WTC11 (cell line): ENCODE data around the gene TMCC2. TPM values are rescaled to one million over a fixed set of nuclear protein-coding genes. Genes with fewer than 3 reads are reported as not detected.
A peak's percentile ranks its signal among the peaks of the same experiment; 100 is the strongest.

Source experiments
- ATAC-seq: fragments of 200-7000 bp; cut with Tn5 transposase; 2 replicates; pipeline ENCODE4 v1.10.0; 2021; ENCODE audit warnings: mild to moderate bottlenecking, moderate library complexity
- CTCF ChIA-PET: fragments of 300-600 bp; sonication (Branson Sonifier 250); formaldehyde crosslinking; loops from one replicate; lab custom pipeline; 2021; ENCODE audit warnings: antibody characterized with exemption; lab: Charles Lee
- POLR2A ChIA-PET: fragments of 350-600 bp; sonication (Branson Sonifier 250); formaldehyde crosslinking; loops from one replicate; lab custom pipeline; 2021; ENCODE audit warnings: antibody characterized with exemption; lab: Charles Lee
- DNase-seq: peaks from one replicate; pipeline ENCODE4 v3.0.0; 2021; ENCODE audit warnings: low spot score
- H3K27ac Mint-ChIP-seq: 2 replicates; pipeline ENCODE4 v1.8.0; 2021; ENCODE audit warnings: mixed read lengths
- H3K27me3 Mint-ChIP-seq: 2 replicates; pipeline ENCODE4 v1.8.0; 2021; ENCODE audit warnings: low read depth, mild to moderate bottlenecking, moderate library complexity, mixed read lengths
- H3K36me3 Mint-ChIP-seq: 2 replicates; pipeline ENCODE4 v1.8.0; 2021; ENCODE audit warnings: mixed read lengths
- H3K4me1 Mint-ChIP-seq: 2 replicates; pipeline ENCODE4 v1.8.0; 2022; ENCODE audit warnings: mixed read lengths
- H3K4me3 Mint-ChIP-seq: 2 replicates; pipeline ENCODE4 v1.8.0; 2021; ENCODE audit warnings: mild to moderate bottlenecking, moderate library complexity, mixed read lengths
- H3K9me3 Mint-ChIP-seq: 2 replicates; pipeline ENCODE4 v1.8.0; 2021; ENCODE audit warnings: mixed read lengths
- ATF1 ChIP-seq: sonication (generic); formaldehyde crosslinking; IDR thresholded peaks from 2 replicates; pipeline ENCODE4 v1.8.1; 2023; ENCODE audit warnings: mild to moderate bottlenecking, moderate library complexity, missing genetic modification reagents
- E2F4 ChIP-seq: sonication (generic); formaldehyde crosslinking; IDR thresholded peaks from 2 replicates; pipeline ENCODE4 v1.8.1; 2022; ENCODE audit warnings: low read depth, mild to moderate bottlenecking, moderate library complexity, missing genetic modification reagents, borderline replicate concordance
- ELF4 ChIP-seq: sonication (generic); formaldehyde crosslinking; IDR thresholded peaks from 2 replicates; pipeline ENCODE4 v1.8.1; 2022; ENCODE audit warnings: low read depth, mild to moderate bottlenecking, moderate library complexity, missing genetic modification reagents
- ETV6 ChIP-seq: sonication (generic); formaldehyde crosslinking; IDR thresholded peaks from 2 replicates; pipeline ENCODE4 v1.8.1; 2022; ENCODE audit warnings: mild to moderate bottlenecking, missing genetic modification reagents
- FOXP4 ChIP-seq: sonication (generic); formaldehyde crosslinking; IDR thresholded peaks from 2 replicates; pipeline ENCODE4 v1.8.0; 2022; ENCODE audit warnings: mild to moderate bottlenecking, missing genetic modification reagents
- GABPB1 ChIP-seq: sonication (generic); formaldehyde crosslinking; IDR thresholded peaks from 2 replicates; pipeline ENCODE4 v1.8.1; 2023; ENCODE audit warnings: mild to moderate bottlenecking, missing genetic modification reagents
- HMGA2 ChIP-seq: fragments of 250-450 bp; sonication (Bioruptor Pico); IDR thresholded peaks from 2 replicates; pipeline ENCODE4 v1.4.0; 2021; ENCODE audit warnings: mild to moderate bottlenecking, moderate library complexity
- JAZF1 ChIP-seq: fragments of 250-450 bp; sonication (Bioruptor Pico); IDR thresholded peaks from 2 replicates; pipeline ENCODE4 v1.9.0; 2021; ENCODE audit warnings: moderate library complexity, mild to moderate bottlenecking, inconsistent platforms
- KAT7 ChIP-seq: sonication (generic); formaldehyde crosslinking; IDR thresholded peaks from 2 replicates; pipeline ENCODE4 v1.8.1; 2023; ENCODE audit warnings: missing genetic modification reagents, mild to moderate bottlenecking, borderline replicate concordance
- PREB ChIP-seq: sonication (generic); formaldehyde crosslinking; IDR thresholded peaks from 2 replicates; pipeline ENCODE4 v1.8.1; 2022; ENCODE audit warnings: mild to moderate bottlenecking, missing genetic modification reagents, moderate library complexity, borderline replicate concordance
- ZNF396 ChIP-seq: fragments of 250-450 bp; sonication (Bioruptor Pico); IDR thresholded peaks from 2 replicates; pipeline ENCODE4 v1.8.0; 2021; ENCODE audit warnings: mild to moderate bottlenecking, moderate library complexity, borderline replicate concordance
- total RNA-seq: library from RNA; stranded (reverse); gene quantifications from 3 replicates; pipeline ENCODE4 v1.2.3, GENCODE V29; 2021
- TF ChIP-seq, protein P1 (sequence below): sonication (generic); formaldehyde crosslinking; IDR thresholded peaks from 2 replicates; pipeline ENCODE4 v1.8.0; 2022; ENCODE audit warnings: mild to moderate bottlenecking, missing genetic modification reagents
- TF ChIP-seq, protein P2 (sequence below): fragments of 250-450 bp; sonication (Bioruptor Pico); IDR thresholded peaks from 2 replicates; pipeline ENCODE4 v1.9.0; 2021; ENCODE audit warnings: moderate library complexity, mild to moderate bottlenecking, inconsistent platforms, borderline replicate concordance
- TF ChIP-seq, protein P3 (sequence below): fragments of 200-600 bp; IDR thresholded peaks from 2 replicates; pipeline ENCODE4 v1.8.0; 2022; ENCODE audit warnings: antibody characterized with exemption

TMCC2 gene
- total RNA-seq, 1 experiment from 2014 or later, result 9.5 TPM

DNA sequence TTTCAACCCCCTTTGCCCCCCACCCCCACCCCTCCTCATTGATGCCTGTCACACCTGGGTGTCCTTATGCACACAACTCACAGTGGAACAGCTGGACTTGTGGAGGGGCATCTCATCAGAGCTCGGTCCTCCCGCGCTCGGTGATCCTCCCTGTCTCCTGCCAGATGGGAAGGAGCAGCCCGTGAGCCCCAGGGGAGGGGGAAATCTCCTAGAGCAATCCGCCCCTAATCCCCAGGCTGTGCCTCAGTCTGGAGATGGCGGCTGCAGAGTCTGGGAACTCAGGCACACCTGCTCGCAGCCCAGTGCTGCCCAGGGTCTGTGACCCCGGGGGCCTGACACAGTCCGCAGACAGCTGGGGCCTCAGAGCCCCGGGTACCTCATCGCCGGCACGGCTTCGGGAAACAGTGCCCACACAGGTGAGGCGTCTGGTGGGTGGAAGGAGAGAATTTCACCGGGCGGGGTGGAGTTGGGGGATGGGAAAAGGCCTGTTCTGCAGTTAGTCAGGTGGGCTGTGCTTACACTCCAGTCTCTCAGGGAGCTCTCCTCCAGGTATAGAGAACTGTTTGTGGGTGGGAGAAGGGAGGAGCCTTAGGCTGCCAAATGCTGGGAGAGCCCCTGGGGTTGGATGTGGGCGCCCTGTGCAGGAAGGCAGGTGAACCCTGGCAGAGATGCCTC lies 29.3 kb downstream of the TMCC2 start (continued):
- no peak for TF ChIP-seq ETV6 (CRISPR knock-in tag)
- TF ChIP-seq, protein P1, sequence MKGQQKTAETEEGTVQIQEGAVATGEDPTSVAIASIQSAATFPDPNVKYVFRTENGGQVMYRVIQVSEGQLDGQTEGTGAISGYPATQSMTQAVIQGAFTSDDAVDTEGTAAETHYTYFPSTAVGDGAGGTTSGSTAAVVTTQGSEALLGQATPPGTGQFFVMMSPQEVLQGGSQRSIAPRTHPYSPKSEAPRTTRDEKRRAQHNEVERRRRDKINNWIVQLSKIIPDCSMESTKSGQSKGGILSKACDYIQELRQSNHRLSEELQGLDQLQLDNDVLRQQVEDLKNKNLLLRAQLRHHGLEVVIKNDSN (CRISPR knock-in tag), result no peak
- TF ChIP-seq FOXP4, result no peak
- no peak for TF ChIP-seq JAZF1 (CRISPR knock-in tag)
- TF ChIP-seq ZNF396, result no peak

GRCh38 chr1:205257735-205258134 lies 30.0 kb downstream of the TMCC2 start:
- no peaks in the 10 kb centered on the region for H3K36me3 Mint-ChIP-seq
- CTCF ChIA-PET, result interaction anchor here (0.6 to 6.7 kb wide), 13 partner anchors 11 to 334 kb away, joined by 3 to 166 read pairs (median 8); partner anchors contain the start of gene TMCC2
- H3K4me1 Mint-ChIP-seq, result peaks cover 28% of the 10 kb centered on the region
- TF ChIP-seq, protein P2, sequence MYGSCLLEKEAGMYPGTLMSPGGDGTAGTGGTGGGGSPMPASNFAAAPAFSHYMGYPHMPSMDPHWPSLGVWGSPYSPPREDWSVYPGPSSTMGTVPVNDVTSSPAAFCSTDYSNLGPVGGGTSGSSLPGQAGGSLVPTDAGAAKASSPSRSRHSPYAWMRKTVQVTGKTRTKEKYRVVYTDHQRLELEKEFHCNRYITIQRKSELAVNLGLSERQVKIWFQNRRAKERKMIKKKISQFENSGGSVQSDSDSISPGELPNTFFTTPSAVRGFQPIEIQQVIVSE (CRISPR knock-in tag), result no peak
- TF ChIP-seq ZNF396 (no peak), KAT7 (no peak), ELF4 (CRISPR knock-in tag) (no peak), FOXP4 (no peak), ATF1 (CRISPR knock-in tag) (no peak)
- TF ChIP-seq, protein P3, sequence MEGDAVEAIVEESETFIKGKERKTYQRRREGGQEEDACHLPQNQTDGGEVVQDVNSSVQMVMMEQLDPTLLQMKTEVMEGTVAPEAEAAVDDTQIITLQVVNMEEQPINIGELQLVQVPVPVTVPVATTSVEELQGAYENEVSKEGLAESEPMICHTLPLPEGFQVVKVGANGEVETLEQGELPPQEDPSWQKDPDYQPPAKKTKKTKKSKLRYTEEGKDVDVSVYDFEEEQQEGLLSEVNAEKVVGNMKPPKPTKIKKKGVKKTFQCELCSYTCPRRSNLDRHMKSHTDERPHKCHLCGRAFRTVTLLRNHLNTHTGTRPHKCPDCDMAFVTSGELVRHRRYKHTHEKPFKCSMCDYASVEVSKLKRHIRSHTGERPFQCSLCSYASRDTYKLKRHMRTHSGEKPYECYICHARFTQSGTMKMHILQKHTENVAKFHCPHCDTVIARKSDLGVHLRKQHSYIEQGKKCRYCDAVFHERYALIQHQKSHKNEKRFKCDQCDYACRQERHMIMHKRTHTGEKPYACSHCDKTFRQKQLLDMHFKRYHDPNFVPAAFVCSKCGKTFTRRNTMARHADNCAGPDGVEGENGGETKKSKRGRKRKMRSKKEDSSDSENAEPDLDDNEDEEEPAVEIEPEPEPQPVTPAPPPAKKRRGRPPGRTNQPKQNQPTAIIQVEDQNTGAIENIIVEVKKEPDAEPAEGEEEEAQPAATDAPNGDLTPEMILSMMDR, result no peak
- no peaks in the 10 kb centered on the region for H3K27me3 Mint-ChIP-seq
- ATAC-seq (no peak), DNase-seq (no peak)
- no peaks in the 10 kb centered on the region for H3K9me3 Mint-ChIP-seq
- H3K4me3 Mint-ChIP-seq, result no peak overlapping the region
- peak overlapping the region; percentile 1; the same call in 1 of the 2 replicates for H3K27ac Mint-ChIP-seq
- POLR2A ChIA-PET, result interaction anchor here (2.0 kb wide), 1 partner anchor 30 kb away, joined by 6 read pairs; the partner anchor contains the start of gene TMCC2

DNA sequence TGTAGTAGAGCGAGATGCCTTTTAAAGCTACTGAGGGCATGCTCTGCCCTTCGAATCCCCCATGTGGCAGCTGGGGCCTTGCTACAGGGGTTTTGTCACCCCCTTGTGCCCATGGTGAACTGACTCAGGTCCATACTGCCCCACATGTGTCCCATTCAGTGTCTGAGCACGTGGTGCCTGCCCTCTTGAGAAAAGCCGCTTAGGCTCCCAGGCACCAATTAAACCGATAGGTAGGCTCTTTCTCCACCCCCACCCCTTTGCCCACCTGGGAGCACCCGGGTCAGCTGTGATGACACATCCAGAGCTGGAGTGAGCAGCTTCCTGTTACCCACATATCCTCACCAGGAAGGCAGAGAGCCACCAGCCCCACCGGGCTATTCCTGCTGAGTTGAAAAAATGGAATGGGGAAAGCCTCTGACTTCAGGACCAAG lies 30.5 kb downstream of the TMCC2 start:
- no peak for TF ChIP-seq GABPB1 (CRISPR knock-in tag)
- TF ChIP-seq PREB (CRISPR knock-in tag), result no peak
- no peak for TF ChIP-seq ZNF396
- no peak for TF ChIP-seq HMGA2 (CRISPR knock-in tag)
- no peak for TF ChIP-seq E2F4 (CRISPR knock-in tag)
- TF ChIP-seq, all 79 proteins: peak for 0
- CTCF ChIA-PET, result interaction anchor here (0.6 to 6.7 kb wide), 12 partner anchors 13 to 334 kb away, joined by 3 to 166 read pairs (median 4); partner anchors contain the start of gene TMCC2
- no peaks in the 10 kb centered on the region for H3K36me3 Mint-ChIP-seq
- peaks cover 32% of the 10 kb centered on the region for H3K4me1 Mint-ChIP-seq
- H3K4me3 Mint-ChIP-seq, result no peak overlapping the region
- no peak for DNase-seq
- no peaks in the 10 kb centered on the region for H3K27me3 Mint-ChIP-seq
- H3K27ac Mint-ChIP-seq, result no peak overlapping the region
- no peaks in the 10 kb centered on the region for H3K9me3 Mint-ChIP-seq
- ATAC-seq, result no peak
- POLR2A ChIA-PET, result interaction anchor here (1.1 to 2.0 kb wide), 2 partner anchors 31 to 53 kb away, joined by 5 to 6 read pairs; partner anchors contain the start of gene TMCC2
